GM18505 (cell line): Measurements from ENCODE around the gene PDRG1.
"Not testable (repeated sequence)": the region's sequence is repeated elsewhere in the genome, so short reads cannot be mapped to it uniquely, and the experiment has no call there.

Experiments used
- ATAC-seq: cut with Tn5 transposase; IDR thresholded peaks from one replicate; pipeline ENCODE4 v1.9.1; 2021; ENCODE audit not compliant: unreplicated experiment
- POLR2A ChIP-seq: IDR thresholded peaks from 4 replicates; pipeline ENCODE4 v1.6.1; 2011; ENCODE audit warnings: borderline replicate concordance; ENCODE audit not compliant: insufficient read depth, insufficient read length; ENCODE audit errors: extremely low read depth

Gene PDRG1

DNA sequence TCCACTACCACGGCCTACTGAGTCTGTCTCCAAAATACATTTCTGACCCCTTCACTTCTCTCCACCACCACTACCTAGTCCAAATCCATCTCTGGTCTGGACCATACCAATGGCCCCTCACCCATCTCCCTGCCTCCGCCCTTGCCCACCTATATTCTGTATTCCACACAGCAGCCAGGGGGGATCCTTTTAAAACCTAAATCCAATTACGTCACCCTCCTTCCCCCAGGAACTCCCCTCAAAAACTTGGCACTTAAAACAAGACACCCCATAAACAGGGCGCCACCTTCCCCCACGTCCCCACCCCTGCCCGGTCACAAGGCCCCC, 680 bp downstream of the PDRG1 start:
- ATAC-seq, result no peak
- TF ChIP-seq POLR2A, result no peak

GRCh38 chr20:31949877-31950646, 1.8 kb downstream of the PDRG1 start:
- ATAC-seq, result no peak
- no peak for TF ChIP-seq POLR2A

GRCh38 chr20:31948008-31948407, 3.8 kb downstream of the PDRG1 start:
- ATAC-seq, result no peak
- no peak for TF ChIP-seq POLR2A

GRCh38 chr20:31945785-31946184, 6.1 kb downstream of the PDRG1 start:
- TF ChIP-seq POLR2A, result no peak
- ATAC-seq, result no peak

- TF ChIP-seq POLR2A, result no peak
- ATAC-seq, result no peak
These were observed 6.5 kb downstream of the PDRG1 start for GRCh38 chr20:31945319-31945718.

DNA sequence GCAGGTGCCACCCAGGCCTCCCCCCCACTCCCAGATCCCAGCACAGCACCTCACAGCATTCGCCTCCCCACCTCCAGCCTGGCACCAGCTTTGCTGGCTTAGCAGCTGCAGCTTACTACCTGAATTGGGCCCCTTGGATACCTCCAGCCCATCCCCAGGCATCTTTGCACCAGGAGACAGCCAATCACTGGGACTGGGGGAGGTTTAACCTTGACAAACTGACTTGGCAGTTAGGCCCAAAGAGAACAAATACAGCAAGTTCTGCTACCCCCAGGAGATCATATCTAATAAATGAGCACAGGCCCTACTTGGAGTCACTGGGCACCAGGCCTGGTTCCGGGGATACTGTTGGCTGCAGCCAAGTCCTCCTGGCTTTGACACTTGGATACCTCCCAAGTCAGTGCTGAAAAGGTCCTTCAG, 8.8 kb downstream of the PDRG1 start:
- no peak for TF ChIP-seq POLR2A
- no peak for ATAC-seq

GRCh38 chr20:31939661-31940060, 12.2 kb downstream of the PDRG1 start:
- no peak for ATAC-seq
- TF ChIP-seq POLR2A, result no peak

DNA sequence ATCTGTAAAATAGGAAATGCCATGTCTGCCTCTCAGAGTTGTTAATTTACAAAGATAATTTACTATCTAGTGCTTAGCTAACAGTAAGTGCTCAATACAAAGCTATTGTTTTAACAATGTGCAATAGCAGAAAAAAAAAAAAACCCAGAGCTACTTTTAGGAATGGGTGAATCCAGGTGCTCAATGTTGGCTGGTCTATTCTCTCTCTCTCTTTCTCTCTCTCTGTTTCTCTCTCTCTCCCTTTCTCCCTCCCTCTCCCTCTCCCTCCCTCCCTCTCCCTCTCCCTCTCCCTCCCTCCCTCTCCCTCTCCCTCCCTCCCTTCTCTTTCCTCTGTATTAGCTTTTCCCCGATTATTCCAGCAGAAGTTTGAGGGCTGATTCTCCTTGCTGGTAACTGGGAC, 14.0 kb downstream of the PDRG1 start:
- no peak for ATAC-seq
- TF ChIP-seq POLR2A, result no peak

DNA sequence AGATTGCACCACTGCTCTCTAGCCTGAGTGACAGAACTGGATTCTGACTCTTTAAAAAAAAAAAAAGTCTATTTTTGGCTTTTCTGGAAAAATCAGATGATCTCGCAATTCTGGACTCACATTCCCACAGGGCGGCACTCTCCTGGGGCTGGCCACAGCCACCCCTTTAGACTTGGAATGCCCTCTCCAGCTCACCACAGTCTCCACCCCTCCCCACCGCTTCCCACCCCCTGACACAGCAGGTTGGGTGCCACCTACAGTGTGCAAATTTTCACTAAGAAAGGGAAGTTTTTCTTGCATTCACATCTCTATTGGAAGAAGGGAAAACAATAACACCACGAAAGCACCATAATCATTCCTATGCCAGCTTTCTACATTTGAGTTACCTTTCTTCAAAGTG, 15.4 kb downstream of the PDRG1 start:
- ATAC-seq, result no peak
- TF ChIP-seq POLR2A, result no peak

- ATAC-seq, result no peak
- TF ChIP-seq POLR2A, result no peak
These were observed 16.7 kb downstream of the PDRG1 start for GRCh38 chr20:31934968-31935764.

GRCh38 chr20:31934491-31934890, 17.4 kb downstream of the PDRG1 start:
- no peak for ATAC-seq
- no peak for TF ChIP-seq POLR2A

DNA sequence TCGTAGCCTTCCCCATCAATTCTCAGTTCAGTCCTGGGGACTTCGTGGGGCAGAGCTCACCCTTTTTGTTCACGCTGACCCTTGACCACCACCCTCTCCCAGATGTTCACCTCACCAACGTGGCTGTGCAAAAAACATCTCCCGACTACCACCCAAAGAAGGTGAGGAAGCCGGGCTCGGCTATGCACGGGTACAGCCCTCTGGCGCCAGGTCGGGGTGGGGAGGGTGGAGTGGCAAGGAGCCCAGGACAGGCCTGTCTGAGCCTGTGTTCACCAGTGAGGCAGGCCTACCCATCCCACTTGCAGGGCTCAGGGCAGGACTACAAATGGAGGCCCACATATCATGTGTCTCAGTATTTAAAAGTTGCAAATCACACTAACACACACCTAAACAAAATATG, 18.1 kb downstream of the PDRG1 start:
- TF ChIP-seq POLR2A, result no peak
- no peak for ATAC-seq

DNA sequence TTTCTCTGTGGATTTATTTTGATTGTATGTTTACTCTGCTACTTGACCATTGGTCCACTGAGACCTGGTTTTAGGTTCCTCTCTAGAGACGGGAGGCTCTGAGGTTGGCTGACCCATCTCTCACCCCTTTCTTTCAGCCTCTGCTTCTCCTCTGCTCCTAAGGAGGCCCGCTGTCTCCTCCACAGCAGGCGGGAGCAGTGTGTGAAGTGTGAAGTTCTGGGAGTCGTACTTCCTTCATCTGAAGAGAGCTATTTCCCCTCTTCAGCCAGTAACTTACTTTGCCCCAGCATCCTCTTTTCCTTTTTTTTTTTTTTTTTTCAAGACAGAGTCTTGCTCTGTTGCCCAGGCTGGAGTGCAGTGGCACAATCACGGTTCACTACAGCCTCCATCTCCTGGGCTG, 21.1 kb downstream of the PDRG1 start:
- no peak for TF ChIP-seq POLR2A
- no peak for ATAC-seq

- not testable (repeated sequence) for ATAC-seq
These were observed 22.2 kb downstream of the PDRG1 start for GRCh38 chr20:31929631-31930030.

GRCh38 chr20:31927627-31928159, 24.2 kb downstream of the PDRG1 start:
- no peak for TF ChIP-seq POLR2A

GRCh38 chr20:31926493-31926892, 25.4 kb downstream of the PDRG1 start:
- no peak for TF ChIP-seq POLR2A

More at GRCh38 chr20:31927627-31928159, 24.2 kb downstream of the PDRG1 start:
- ATAC-seq, result no peak

More at GRCh38 chr20:31926493-31926892, 25.4 kb downstream of the PDRG1 start:
- no peak for ATAC-seq
